Umbilical cord (tissue), 2 donors: ENCODE measurements around the gene SEPTIN10. TPM values are rescaled to one million over a fixed set of nuclear protein-coding genes. Genes with fewer than 3 reads are reported as not detected.
"Not testable (repeated sequence)": the region's sequence is repeated elsewhere in the genome, so short reads cannot be mapped to it uniquely, and the experiment has no call there.

ENCODE experiments used
- DNase-seq: peaks from one replicate; pipeline ENCODE4 v3.0.0-alpha.2; 2015; ENCODE audit warnings: low spot score
- total RNA-seq: library from RNA; depleted of rRNA; stranded (reverse); fragments of >200 nt; gene quantifications from one replicate; pipeline ENCODE4 v1.2.3, GENCODE V29; 2014; ENCODE audit warnings: low replicate concordance; ENCODE audit not compliant: insufficient read depth

SEPTIN10 gene
- total RNA-seq, 1 donor from 2014 or later, result 121 TPM

GRCh38 chr2:109602617-109603188, 11.1 kb downstream of the SEPTIN10 start:
- DNase-seq, result no peak

DNA sequence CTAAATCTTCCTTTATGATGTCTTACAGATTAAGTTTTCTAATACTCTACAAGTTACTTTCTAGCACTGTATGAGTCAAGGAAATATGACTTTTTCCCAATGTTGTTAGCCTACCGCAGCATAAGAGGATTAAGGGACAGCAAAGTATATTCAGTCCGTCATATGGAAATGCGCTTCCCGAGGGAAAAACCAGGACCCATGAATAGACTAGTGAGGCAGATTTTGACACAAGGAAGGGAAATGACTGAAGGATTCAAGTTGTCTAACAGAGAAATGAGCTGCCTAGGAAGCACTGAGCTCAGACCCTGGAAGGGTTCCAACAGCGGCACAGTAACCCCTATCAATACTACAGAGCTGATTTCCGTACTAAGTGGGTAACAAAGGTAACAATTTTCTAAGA, 12.0 kb downstream of the SEPTIN10 start:
- DNase-seq, result peak; percentile 46

DNA sequence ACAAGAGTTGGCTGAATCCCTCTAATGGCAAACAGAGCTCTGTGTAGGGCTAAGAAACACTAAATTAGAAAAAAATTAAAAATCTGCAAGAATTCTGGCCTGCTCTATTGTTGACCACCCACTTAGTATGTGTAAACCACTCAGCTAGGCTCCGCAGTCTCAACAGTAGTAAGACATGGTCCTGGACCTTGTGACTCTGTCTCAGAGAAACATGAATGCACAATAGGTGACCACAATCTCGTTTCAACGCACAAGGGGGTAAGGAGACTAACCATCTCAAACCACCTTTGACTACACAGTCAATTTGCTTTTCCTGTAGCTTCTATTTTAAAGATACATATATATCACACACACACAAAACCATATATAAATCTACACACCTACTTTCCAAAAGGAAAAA, 16.5 kb downstream of the SEPTIN10 start:
- no peak for DNase-seq

DNA sequence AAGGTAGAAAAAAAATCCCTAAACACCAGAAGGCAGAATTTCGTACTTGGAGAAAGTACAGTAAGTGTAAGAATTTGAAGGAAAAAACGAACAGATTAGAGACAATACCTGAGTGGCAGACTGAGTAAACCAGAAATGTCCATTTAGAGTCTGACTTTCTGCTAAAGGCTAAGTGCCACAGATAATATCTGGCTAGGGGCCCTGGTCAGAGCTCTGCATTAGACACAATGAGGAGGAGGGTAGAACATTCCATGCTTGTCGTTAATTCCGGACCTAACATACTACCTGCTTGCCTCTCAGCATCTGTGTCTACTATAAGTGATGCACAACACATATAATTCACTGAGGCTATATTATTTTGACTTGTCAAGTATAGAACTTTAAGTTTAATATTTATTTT, 18.1 kb downstream of the SEPTIN10 start:
- DNase-seq, result no peak

DNA sequence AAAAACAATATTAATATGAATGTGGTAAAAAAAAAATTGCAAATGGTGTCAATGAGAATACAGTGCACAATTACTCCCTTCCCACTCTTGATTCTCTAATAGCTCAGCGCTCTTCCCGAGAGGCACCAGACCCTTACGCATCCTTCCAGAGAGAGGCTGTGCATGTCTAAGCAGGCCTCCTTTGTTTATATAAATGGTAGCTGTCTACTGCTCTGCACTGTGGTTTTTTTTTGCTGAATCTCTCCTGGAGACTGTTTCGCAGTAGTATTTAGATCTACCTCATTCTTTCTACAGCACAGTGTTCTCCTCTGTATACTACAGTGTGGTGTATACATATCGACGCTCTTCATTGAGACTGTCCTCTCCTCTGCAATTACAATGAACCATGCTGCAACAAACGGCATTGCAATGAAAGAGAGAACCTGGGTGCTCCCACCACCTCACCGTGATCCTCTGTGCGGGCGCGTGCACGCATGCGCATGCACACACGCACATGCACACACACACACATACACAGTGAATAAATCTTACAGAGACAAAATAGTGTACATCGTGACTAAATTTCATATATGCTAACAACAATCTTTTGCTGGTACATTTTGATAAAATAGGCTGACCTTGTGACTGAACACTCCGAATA, 19.4 kb downstream of the SEPTIN10 start:
- DNase-seq, result peak; percentile 49

GRCh38 chr2:109592905-109593304, 20.9 kb downstream of the SEPTIN10 start:
- DNase-seq, result no peak

- DNase-seq, result peak; percentile 12
Measured at GRCh38 chr2:109591206-109591605, 22.6 kb downstream of the SEPTIN10 start.

DNA sequence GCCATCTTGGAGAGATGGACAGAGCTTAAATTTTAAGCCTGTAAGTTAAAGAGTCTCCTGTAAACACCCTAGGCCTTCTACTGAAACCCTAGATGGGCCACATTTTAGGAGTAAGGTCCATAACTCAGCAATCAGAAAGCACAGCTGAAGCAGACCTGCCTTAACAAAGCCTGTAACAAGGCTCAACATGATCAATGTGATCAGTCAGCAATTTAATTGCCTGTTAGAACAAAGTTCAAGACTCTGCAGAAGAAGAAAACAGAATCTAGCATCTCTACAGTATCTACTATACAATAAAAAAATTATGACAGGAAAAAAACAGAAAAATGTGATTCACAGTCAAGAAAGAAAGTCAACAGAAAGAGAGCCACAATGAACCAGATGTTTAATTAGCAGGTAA, 27.1 kb downstream of the SEPTIN10 start:
- DNase-seq, result no peak

GRCh38 chr2:109582928-109583895, 30.6 kb downstream of the SEPTIN10 start:
- no peak for DNase-seq

DNA sequence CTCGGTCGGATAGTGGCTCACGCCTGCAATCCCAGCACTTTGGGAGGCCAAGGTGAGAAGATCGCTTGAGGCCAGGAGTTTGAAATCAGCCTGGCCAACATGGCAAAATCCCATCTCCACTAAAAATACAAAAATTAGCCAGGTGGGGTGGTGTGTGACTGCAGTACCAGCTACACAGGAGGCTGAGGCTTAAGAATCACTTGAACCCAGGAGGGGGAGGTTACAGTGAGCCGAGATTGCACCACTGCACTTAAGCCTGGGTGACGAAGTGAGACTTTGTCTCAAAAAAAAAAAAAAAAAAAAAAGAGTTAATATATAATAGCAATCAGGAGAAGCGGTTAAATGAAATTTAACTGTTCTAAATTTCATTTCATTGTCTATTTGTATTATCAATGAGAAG, 36.1 kb downstream of the SEPTIN10 start:
- not testable (repeated sequence) for DNase-seq

DNA sequence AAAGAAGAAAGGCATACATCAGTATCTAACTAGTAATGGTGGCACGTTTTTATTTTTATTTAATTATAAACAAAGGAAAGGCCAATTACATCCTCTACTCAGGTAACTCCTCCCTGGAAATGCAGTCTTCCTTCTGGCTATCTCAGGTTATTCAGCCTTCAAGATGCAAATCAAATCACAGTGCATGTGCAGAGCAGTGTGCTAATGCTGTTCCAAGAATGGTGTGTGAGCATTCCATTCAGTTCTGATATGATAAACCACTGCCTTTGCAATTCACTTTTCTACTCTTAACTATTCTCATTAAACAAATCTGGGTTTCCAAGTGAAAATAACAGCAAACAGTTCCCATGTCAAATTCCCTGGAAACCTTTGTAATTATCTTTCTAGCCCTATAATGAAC, 38.4 kb downstream of the SEPTIN10 start:
- no peak for DNase-seq

- DNase-seq, result no peak
Measured at GRCh38 chr2:109563980-109564550, 49.7 kb downstream of the SEPTIN10 start.

DNA sequence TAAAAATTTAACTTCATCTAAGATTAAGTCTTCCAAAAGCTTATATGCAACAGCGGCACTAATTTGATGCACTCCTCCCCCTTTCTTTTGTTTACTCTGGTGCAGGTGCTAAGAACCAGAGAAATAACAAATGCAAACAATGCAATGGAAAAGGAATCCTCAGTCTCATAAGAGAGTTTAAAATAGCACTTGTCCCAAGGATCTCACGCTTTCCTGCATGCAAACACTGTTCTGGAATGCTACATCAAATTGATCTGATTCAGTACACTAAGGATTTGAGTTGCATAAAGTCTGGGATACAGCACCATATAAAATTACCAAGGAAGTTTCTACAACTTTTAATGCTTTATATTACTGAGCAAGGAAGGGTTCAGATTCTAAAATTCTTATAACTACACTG, 50.5 kb downstream of the SEPTIN10 start:
- DNase-seq, result no peak

GRCh38 chr2:109562421-109562820, 51.3 kb downstream of the SEPTIN10 start:
- DNase-seq, result no peak

- DNase-seq, result no peak
Measured at GRCh38 chr2:109560265-109560664, 53.5 kb downstream of the SEPTIN10 start.

GRCh38 chr2:109558076-109558882, 55.5 kb downstream of the SEPTIN10 start:
- no peak for DNase-seq

DNA sequence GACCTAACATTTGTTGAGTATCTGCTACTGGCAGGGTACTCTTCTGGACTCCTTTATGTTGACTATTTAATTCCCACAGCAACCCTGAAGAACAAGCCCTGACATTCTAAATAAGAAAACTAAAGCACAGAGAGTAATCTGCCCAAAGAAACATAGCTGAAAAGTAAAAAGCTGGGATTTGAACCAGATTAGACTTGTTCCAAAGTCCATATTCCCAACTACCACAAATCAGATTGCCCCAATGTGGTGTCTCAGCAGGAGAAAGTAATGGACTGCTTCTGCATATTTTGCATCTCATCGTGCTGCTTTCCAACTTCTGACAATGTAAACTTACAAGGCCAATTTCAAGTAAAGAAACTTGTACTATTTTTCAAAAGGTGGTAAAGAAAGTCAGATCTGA, 56.5 kb downstream of the SEPTIN10 start:
- no peak for DNase-seq

GRCh38 chr2:109555346-109555900, 58.3 kb downstream of the SEPTIN10 start:
- no peak for DNase-seq

- no peak for DNase-seq
Measured at GRCh38 chr2:109554758-109555157, 59.0 kb downstream of the SEPTIN10 start.

DNA sequence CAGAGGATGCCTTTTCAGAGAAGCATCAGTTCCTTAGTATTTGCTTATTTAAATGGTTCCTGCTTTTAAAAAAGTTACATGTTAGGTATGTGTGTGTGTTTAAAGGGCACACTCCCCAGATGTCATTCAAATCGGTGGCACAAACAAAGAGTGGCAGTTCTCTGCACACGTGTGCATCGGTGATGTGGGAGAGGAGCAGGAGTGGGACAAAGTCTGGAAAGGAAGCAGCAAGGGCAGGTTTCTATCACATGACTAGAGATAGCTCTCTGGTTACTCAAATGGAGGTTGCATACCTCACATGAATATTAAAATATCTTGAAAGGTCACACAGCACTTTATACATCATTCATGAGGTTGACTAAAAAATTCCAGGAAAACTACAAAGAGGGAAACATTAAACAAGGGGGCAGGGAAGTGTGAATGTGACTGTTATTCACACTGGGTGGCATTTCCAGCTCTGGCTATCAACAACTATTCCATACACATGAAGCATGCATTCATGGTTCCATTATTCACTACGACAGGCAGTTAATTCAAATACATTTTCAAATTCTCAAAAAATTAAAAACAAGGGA, 64.7 kb downstream of the SEPTIN10 start:
- no peak for DNase-seq

GRCh38 chr2:109547280-109547679, 66.5 kb downstream of the SEPTIN10 start:
- no peak for DNase-seq
